Caco-2 (cell line): ENCODE results near the gene MBOAT2. TPM values are rescaled to one million over a fixed set of nuclear protein-coding genes. Genes with fewer than 3 reads are reported as not detected.

Experiments used
- BruUV-seq: library from RNA; stranded (reverse); fragments of 400-500 nt; replicated peaks from 2 replicates; lab custom pipeline; 2021; lab: Mats Ljungman, UMichigan
- CTCF ChIA-PET: fragments of 300-600 bp; sonication (Branson Sonifier 250); formaldehyde crosslinking; loops from one replicate; lab custom pipeline; 2022; ENCODE audit warnings: antibody characterized with exemption; lab: Charles Lee
- POLR2A ChIA-PET: fragments of 300-600 bp; sonication (Branson Sonifier 250); formaldehyde crosslinking; loops from one replicate; lab custom pipeline; 2022; ENCODE audit warnings: antibody characterized with exemption; lab: Charles Lee
- DNase-seq, 2 experiments: peaks; one replicate each; pipeline versions ENCODE4 v3.0.0 to v3.0.0-alpha.2; 2020 to 2022
- H3K27me3 ChIP-seq: replicated peaks from 2 replicates; pipeline ENCODE4 v1.6.0; 2011; ENCODE audit warnings: low read length; ENCODE audit not compliant: control insufficient read depth, insufficient read depth
- H3K36me3 ChIP-seq: 2 replicates; pipeline ENCODE4 v1.5.1; 2011; ENCODE audit warnings: low read length; ENCODE audit not compliant: control insufficient read depth, insufficient read depth
- H3K4me1 ChIP-seq: fragments of 250-450 bp; sonication (Bioruptor Pico); 2 replicates; pipeline ENCODE4 v1.5.1; 2020; ENCODE audit warnings: mild to moderate bottlenecking
- H3K4me3 ChIP-seq: 2 replicates; pipeline ENCODE4 v1.5.1; 2011; ENCODE audit warnings: low read depth, mild to moderate bottlenecking, control low read depth, low read length
- H3K9me3 ChIP-seq: fragments of 250-450 bp; sonication (Bioruptor Pico); 2 replicates; pipeline ENCODE4 v1.5.1; 2020; ENCODE audit warnings: mild to moderate bottlenecking, moderate library complexity
- H3K27ac Mint-ChIP-seq: one replicate; pipeline ENCODE4 v1.8.0; 2022; ENCODE audit warnings: mixed read lengths; ENCODE audit not compliant: unreplicated experiment
- H3K27me3 Mint-ChIP-seq: one replicate; pipeline ENCODE4 v1.8.0; 2022; ENCODE audit warnings: mixed read lengths; ENCODE audit not compliant: insufficient read depth, unreplicated experiment
- H3K36me3 Mint-ChIP-seq: one replicate; pipeline ENCODE4 v1.8.0; 2022; ENCODE audit warnings: mild to moderate bottlenecking, mixed read lengths; ENCODE audit not compliant: insufficient read depth, unreplicated experiment
- H3K4me1 Mint-ChIP-seq: one replicate; pipeline ENCODE4 v1.8.0; 2022; ENCODE audit warnings: low read depth, mixed read lengths; ENCODE audit not compliant: unreplicated experiment
- H3K4me3 Mint-ChIP-seq: one replicate; pipeline ENCODE4 v1.8.0; 2022; ENCODE audit warnings: mild to moderate bottlenecking, moderate library complexity, mixed read lengths; ENCODE audit not compliant: unreplicated experiment
- H3K9me3 Mint-ChIP-seq: one replicate; pipeline ENCODE4 v1.8.0; 2022; ENCODE audit warnings: mixed read lengths; ENCODE audit not compliant: unreplicated experiment
- intact Hi-C: fragments of 100-400 bp; cut with micrococcal nuclease; formaldehyde crosslinking; loops from one replicate; pipeline ENCODE4 v1.10.0; 2022; ENCODE audit not compliant: unreplicated experiment
- total RNA-seq: library from RNA; stranded (reverse); gene quantifications from 2 replicates; pipeline ENCODE4 v1.2.3, GENCODE V29; 2022
- TF ChIP-seq, protein P1 (sequence below), 2 experiments: fragments of 200-600 bp in 1 of 2; IDR thresholded peaks; 1 replicate in 1 of 2; 2 replicates in 1 of 2; pipeline versions ENCODE4 v1.5.1 to v1.8.0; 2011 to 2022; ENCODE audit warnings: antibody characterized with exemption in 1 of 2, control low read depth in 1 of 2, inconsistent platforms in 1 of 2, low read depth in 1 of 2, low read length in 1 of 2, mild to moderate bottlenecking in 1 of 2, moderate library complexity in 1 of 2; ENCODE audit not compliant: insufficient read depth in 1 of 2, severe bottlenecking in 1 of 2, unreplicated experiment in 1 of 2

The MBOAT2 gene
- total RNA-seq, 1 experiment from 2014 or later = 12.6 TPM

DNA sequence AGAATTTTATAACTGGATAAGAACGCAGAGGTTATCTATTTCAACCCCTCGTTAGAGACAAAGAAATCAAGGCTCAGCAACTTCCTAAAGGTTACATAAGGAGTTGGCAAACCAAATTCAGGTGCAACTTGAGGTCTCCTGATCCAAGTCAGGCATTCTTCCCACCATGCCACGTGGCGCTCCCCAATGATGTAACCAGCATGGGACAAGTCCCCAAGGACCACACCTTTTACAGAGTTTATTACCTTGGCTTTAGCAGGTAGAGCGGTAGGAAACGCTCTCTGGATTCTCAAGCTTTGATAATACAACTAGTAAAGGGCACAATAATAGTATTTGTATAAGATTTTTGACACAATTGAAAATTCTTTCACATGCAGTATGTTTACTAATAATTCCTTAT is 26.7 kb upstream of the MBOAT2 start:
- DNase-seq = no peak
- intact Hi-C loops = no loop called here
- Histone ChIP-seq H3K4me3 (no peak overlapping the region), H3K4me1 (peaks cover 15% of the 10 kb centered on the region), H3K36me3 (no peaks in the 10 kb centered on the region), H3K9me3 (no peaks in the 10 kb centered on the region), H3K27me3 (no peaks in the 10 kb centered on the region)
- ChIA-PET CTCF (no interaction called here), POLR2A (no interaction called here)
- Mint-ChIP-seq H3K27me3 (peaks cover 7% of the 10 kb centered on the region), H3K9me3 (no peaks in the 10 kb centered on the region), H3K4me1 (peaks cover 10% of the 10 kb centered on the region), H3K4me3 (no peak overlapping the region), H3K36me3 (no peaks in the 10 kb centered on the region), H3K27ac (no peak overlapping the region)
- TF ChIP-seq, protein P1, sequence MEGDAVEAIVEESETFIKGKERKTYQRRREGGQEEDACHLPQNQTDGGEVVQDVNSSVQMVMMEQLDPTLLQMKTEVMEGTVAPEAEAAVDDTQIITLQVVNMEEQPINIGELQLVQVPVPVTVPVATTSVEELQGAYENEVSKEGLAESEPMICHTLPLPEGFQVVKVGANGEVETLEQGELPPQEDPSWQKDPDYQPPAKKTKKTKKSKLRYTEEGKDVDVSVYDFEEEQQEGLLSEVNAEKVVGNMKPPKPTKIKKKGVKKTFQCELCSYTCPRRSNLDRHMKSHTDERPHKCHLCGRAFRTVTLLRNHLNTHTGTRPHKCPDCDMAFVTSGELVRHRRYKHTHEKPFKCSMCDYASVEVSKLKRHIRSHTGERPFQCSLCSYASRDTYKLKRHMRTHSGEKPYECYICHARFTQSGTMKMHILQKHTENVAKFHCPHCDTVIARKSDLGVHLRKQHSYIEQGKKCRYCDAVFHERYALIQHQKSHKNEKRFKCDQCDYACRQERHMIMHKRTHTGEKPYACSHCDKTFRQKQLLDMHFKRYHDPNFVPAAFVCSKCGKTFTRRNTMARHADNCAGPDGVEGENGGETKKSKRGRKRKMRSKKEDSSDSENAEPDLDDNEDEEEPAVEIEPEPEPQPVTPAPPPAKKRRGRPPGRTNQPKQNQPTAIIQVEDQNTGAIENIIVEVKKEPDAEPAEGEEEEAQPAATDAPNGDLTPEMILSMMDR (IDR thresholded peaks at IDR 0.05; ENCODE audit: insufficient read depth in 1 of 2, low read depth in 1 of 2, low read length in 1 of 2, severe bottlenecking in 1 of 2, unreplicated experiment in 1 of 2) = no peak
- no TSS peak for BruUV-seq

DNA sequence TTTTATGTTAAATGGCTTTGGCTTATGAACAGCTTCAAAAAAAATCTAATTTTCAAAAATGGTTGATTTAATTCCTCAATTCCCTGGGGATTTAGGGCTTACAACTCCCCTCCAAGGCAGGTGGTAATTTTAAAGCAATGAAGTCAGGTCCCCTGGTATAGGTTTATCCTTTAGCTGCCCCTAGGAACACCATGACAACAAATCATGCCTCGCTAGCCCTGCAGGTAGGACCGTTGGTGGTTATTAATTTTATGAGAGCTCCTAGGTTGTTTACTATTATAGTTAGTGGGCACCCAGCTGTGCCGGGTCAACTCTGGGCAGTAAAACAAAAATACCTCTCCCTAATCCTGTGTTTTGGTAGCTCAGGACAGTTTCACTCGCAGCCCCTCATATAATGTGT is 26.2 kb upstream of the MBOAT2 start:
- no peak overlapping the region for H3K27ac Mint-ChIP-seq
- intact Hi-C loops = no loop called here
- H3K4me1 Mint-ChIP-seq = peaks cover 10% of the 10 kb centered on the region

DNA sequence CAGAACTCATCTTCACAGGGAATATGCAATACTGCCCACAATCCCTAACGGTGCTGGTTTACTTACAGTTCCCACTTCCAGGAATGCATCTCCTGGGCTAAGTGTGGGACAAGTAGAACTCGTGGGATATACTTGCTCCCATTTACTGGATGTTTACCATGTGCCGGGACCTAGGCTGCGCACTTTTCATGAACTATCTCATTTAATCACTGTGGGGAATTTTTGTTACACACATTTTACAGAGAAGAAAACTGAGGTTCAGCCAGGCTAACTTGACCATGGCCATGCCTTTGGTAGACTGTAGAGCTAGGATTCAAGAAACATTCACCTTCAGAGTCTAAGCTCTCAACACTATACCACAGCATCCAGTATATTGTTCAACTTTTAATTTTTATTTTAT is 24.4 kb upstream of the MBOAT2 start:
- no TSS peak for BruUV-seq
- no peak overlapping the region for H3K4me3 Mint-ChIP-seq
- no peaks in the 10 kb centered on the region for H3K9me3 ChIP-seq
- intact Hi-C loops = no loop called here
- CTCF ChIA-PET = no interaction called here
- H3K27me3 Mint-ChIP-seq = peaks cover 4% of the 10 kb centered on the region
- H3K36me3 Mint-ChIP-seq = no peaks in the 10 kb centered on the region
- TF ChIP-seq, protein P1 (IDR thresholded peaks at IDR 0.05; ENCODE audit: insufficient read depth in 1 of 2, low read depth in 1 of 2, low read length in 1 of 2, severe bottlenecking in 1 of 2, unreplicated experiment in 1 of 2) = no peak
- H3K4me3 ChIP-seq = no peak overlapping the region
- no peaks in the 10 kb centered on the region for H3K9me3 Mint-ChIP-seq
- H3K27ac Mint-ChIP-seq = no peak overlapping the region
- POLR2A ChIA-PET = no interaction called here
- no peaks in the 10 kb centered on the region for H3K27me3 ChIP-seq
- H3K4me1 ChIP-seq = peaks cover 15% of the 10 kb centered on the region
- DNase-seq = no peak
- H3K36me3 ChIP-seq = no peaks in the 10 kb centered on the region
- peaks cover 10% of the 10 kb centered on the region for H3K4me1 Mint-ChIP-seq

More for the DNA sequence above, 26.2 kb upstream of the MBOAT2 start:
- Histone ChIP-seq H3K4me1 (peaks cover 15% of the 10 kb centered on the region), H3K27me3 (no peaks in the 10 kb centered on the region), H3K9me3 (no peaks in the 10 kb centered on the region), H3K36me3 (no peaks in the 10 kb centered on the region), H3K4me3 (no peak overlapping the region)
- ChIA-PET CTCF (no interaction called here), POLR2A (no interaction called here)
- Mint-ChIP-seq H3K27me3 (peaks cover 6% of the 10 kb centered on the region), H3K9me3 (no peaks in the 10 kb centered on the region), H3K36me3 (no peaks in the 10 kb centered on the region), H3K4me3 (no peak overlapping the region)
- no TSS peak for BruUV-seq
- no peak for DNase-seq
- TF ChIP-seq, protein P1 (IDR thresholded peaks at IDR 0.05; ENCODE audit: insufficient read depth in 1 of 2, low read depth in 1 of 2, low read length in 1 of 2, severe bottlenecking in 1 of 2, unreplicated experiment in 1 of 2) = no peak
